Subcutaneous adipose tissue (tissue), 4 donors: ENCODE measurements around the gene ALOX5AP. TPM values are rescaled to one million over a fixed set of nuclear protein-coding genes. Genes with fewer than 3 reads are reported as not detected.

Experiments used
- CTCF ChIP-seq: fragments of 450-650 bp; IDR thresholded peaks from one replicate; pipeline ENCODE4 v1.5.1; 2016; ENCODE audit warnings: low read depth, mild to moderate bottlenecking, control low read depth, antibody characterized with exemption, moderate library complexity
- total RNA-seq, 4 donors: library from RNA; depleted of rRNA; stranded (reverse); fragments of >200 nt; gene quantifications; one replicate each; pipeline ENCODE4 v1.1.0, GENCODE V29; 2016

Gene ALOX5AP
- total RNA-seq, 4 donors from 2014 or later: 6.6 to 123 (median 58.5) TPM

- TF ChIP-seq CTCF: no peak
Observed at GRCh38 chr13:30715372-30715756, 20.0 kb upstream of the ALOX5AP start.

GRCh38 chr13:30715837-30716236 lies 19.5 kb upstream of the ALOX5AP start:
- no peak for TF ChIP-seq CTCF

- no peak for TF ChIP-seq CTCF
Observed at GRCh38 chr13:30718661-30719524, 16.4 kb upstream of the ALOX5AP start.

GRCh38 chr13:30719525-30719914 lies 15.8 kb upstream of the ALOX5AP start:
- no peak for TF ChIP-seq CTCF

GRCh38 chr13:30720172-30720869 lies 15.0 kb upstream of the ALOX5AP start:
- TF ChIP-seq CTCF: no peak

GRCh38 chr13:30721936-30722335 lies 13.4 kb upstream of the ALOX5AP start:
- no peak for TF ChIP-seq CTCF

- no peak for TF ChIP-seq CTCF
Observed at GRCh38 chr13:30722361-30722760, 13.0 kb upstream of the ALOX5AP start.
